HUES48 (cell line): Measurements from ENCODE around the gene FAM222A.

Source experiments
- H3K27ac ChIP-seq: one replicate; pipeline ENCODE4 v1.7.0; 2013; ENCODE audit warnings: low read depth, low read length, inconsistent platforms
- H3K27me3 ChIP-seq: 2 replicates; pipeline ENCODE4 v1.6.1; 2013; ENCODE audit warnings: mild to moderate bottlenecking, low read length; ENCODE audit not compliant: control insufficient read depth, insufficient read depth
- H3K36me3 ChIP-seq: 2 replicates; pipeline ENCODE4 v1.6.1; 2013; ENCODE audit warnings: low read length; ENCODE audit not compliant: control insufficient read depth, insufficient read depth
- H3K4me1 ChIP-seq: 2 replicates; pipeline ENCODE4 v1.6.1; 2013; ENCODE audit warnings: mild to moderate bottlenecking, low read length; ENCODE audit not compliant: control insufficient read depth, insufficient read depth
- H3K4me3 ChIP-seq: 2 replicates; pipeline ENCODE4 v1.5.1; 2013; ENCODE audit warnings: mild to moderate bottlenecking, low read depth, low read length
- H3K9ac ChIP-seq: 2 replicates; pipeline ENCODE4 v1.6.1; 2013; ENCODE audit warnings: mild to moderate bottlenecking, low read depth, low read length, moderate library complexity
- H3K9me3 ChIP-seq: 2 replicates; pipeline ENCODE4 v1.6.1; 2013; ENCODE audit warnings: low read length; ENCODE audit not compliant: control insufficient read depth, insufficient read depth

Gene FAM222A

DNA sequence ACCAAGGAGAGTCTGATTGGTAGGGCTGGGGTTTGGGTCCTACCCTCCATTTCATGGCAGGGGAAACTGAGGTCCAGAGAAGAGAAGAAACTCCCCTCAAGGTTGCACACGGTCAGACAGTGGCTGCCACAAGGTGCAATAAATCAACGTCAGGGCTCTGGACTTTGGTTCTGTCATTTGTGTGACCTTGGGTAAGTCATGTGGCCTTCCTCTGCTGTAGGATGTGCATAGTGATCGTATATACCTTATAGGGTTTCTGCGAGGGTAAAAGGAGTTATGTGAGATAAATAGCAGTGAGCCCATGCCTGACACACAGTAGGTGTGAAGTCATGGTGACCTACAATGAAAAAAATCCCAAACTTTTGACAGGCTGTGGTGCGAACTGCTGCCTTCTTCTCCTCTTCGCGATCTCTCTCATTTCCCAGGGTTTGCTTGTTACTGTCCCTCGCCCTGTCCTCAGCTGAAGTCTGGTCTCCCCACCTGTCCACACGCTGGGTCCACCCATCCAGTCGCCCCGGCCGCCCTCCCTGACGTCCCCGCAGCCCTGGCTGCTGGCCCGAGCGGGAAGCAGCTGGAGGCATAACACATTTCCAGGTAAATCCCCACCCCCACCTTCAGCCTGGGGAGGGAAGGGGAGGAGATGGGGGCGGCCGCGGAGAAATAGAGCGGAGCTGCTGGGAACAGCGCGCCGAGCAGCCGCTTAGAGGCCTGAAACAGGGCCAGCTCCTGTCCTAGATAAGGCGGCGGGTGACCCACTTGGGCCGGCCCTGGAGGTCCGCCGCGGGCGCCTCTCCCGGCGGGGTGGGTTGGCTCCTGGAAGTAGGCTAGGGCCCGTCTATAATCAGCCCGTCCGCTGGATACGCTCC is 1.8 kb upstream of the FAM222A start:
- Histone ChIP-seq H3K36me3 (no peaks in the 10 kb centered on the region), H3K9ac (no peak overlapping the region), H3K27ac (no peak overlapping the region), H3K4me1 (peaks cover 15% of the 10 kb centered on the region), H3K9me3 (no peaks in the 10 kb centered on the region), H3K27me3 (peaks cover 49% of the 10 kb centered on the region), H3K4me3 (peak overlapping the region; percentile 43)

DNA sequence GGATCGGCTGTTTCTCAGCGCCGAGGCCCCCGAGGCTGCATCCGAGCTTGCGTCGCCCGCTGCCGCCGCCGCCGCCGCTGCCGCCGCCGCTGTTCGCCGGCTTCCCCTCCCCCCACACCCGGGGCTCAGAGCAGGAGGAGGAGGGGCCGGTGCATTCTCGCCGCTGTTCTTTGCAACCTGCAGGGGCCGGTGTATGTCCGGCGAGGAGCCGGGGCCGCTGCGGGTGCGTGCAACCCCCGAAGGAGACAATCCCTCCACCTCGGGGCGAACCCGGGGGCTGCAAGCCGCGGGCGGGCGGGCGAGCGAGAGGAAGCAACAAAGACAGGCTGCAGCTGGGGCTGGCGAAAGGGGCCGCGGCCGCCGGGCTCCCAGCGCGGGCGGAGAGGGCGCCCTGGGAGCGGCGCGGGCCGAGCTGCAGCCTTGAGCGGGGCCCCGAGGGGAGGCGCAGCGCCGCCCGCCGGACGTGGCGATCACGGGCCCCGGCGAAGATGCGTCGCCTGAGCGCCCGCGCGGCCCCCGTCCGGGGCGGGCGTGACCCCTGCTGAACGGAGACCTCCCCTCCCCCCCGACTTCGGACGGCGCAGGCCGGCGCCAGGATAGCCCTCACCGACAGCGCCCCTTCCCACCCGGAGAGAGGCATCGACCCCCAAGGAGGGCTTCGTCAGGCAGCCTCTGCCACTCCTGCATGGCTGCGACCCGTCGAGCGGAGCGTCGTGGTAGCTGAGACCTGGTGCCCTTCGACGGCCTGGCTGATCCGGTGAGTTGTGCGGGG is 702 bp downstream of the FAM222A start:
- peaks cover 70% of the 10 kb centered on the region for H3K27me3 ChIP-seq
- no peaks in the 10 kb centered on the region for H3K9me3 ChIP-seq
- H3K27ac ChIP-seq, result peak overlapping the region; percentile 64
- H3K4me3 ChIP-seq, result peak overlapping the region; percentile 62
- peaks cover 27% of the 10 kb centered on the region for H3K4me1 ChIP-seq
- H3K9ac ChIP-seq, result no peak overlapping the region; the same call in 1 of the 2 replicates
- no peaks in the 10 kb centered on the region for H3K36me3 ChIP-seq

DNA sequence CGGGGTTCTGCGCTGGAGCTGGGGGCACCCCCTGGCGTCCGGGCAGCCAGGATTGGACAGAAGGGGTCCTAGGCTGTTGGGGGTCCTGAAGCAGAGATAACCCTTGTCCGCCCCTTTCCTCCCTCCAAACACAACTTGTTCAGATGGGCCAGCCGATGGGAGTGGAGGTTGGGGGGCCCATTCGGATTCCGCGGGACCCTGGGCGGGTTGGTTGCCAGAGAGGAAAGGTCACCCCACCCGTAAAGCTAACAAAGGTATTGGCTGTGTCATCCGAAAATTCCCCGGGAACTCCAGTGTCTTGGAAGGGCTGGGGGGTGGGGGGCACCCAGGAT is 1.3 kb downstream of the FAM222A start:
- H3K36me3 ChIP-seq, result no peaks in the 10 kb centered on the region
- H3K27ac ChIP-seq, result no peak overlapping the region
- no peaks in the 10 kb centered on the region for H3K9me3 ChIP-seq
- peaks cover 70% of the 10 kb centered on the region for H3K27me3 ChIP-seq
- no peak overlapping the region for H3K9ac ChIP-seq
- peak overlapping the region; percentile 62 for H3K4me3 ChIP-seq
- peaks cover 32% of the 10 kb centered on the region for H3K4me1 ChIP-seq

DNA sequence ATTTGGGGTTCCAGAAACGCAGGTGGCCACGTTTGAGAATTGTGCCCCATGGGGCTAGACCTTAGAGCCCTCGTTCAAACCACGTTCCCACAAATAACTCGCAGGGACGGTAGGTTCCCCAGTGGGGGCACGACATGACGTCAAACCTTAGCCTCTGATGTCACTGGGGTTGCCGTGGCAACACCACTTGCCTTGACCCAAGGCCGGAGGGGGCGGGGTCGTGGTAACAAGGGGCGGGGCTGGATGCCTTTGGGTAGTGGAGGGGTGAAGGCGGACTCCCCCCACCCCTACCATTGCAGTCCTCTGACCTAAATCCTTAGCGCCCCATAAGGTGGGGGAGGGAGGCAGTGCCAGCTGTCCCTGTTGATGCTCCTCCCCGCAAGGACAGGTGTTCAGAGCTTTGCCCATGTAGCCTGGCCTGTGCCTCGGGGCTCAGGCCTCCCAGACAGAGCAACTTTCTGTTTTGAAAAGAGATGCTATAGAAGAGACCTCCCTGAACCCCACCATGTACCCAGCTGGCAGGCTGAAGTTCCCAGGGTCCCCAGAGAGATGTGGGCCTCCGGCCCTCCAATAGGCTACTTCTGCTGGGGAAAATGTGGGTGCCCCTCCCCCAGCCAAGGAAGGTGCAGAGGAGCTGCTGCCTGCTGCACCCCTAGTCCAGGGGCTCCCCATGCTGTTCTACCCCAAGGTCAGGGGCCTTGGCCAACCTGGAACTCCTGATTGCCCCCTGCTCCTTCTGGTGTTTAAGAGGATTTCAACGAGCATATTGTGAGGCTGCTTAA is 1.9 kb downstream of the FAM222A start:
- Histone ChIP-seq H3K9ac (no peak overlapping the region), H3K36me3 (no peaks in the 10 kb centered on the region), H3K27me3 (peaks cover 70% of the 10 kb centered on the region), H3K9me3 (no peaks in the 10 kb centered on the region), H3K27ac (no peak overlapping the region), H3K4me3 (no peak overlapping the region), H3K4me1 (peaks cover 32% of the 10 kb centered on the region)

DNA sequence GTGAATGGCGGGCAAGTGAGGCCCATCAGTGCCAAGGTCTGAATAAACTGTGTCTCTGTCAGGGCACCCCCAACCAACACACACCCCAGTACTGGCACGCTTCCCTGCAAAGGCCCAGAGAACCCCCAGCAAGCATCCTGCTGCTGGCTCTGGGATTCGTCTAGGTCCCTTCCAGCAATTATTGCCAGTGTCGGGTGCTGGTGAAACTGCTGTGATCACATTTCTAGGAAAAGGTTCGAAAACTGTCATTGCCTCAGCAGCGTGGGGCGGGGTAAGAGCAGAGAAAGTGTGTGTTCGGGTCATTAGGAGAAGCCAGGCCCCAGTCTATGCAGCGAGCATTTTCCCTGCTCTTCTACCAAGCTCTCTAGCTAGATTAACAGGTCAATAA is 2.5 kb downstream of the FAM222A start:
- Histone ChIP-seq H3K27me3 (peaks cover 65% of the 10 kb centered on the region), H3K4me1 (peaks cover 32% of the 10 kb centered on the region), H3K9me3 (no peaks in the 10 kb centered on the region), H3K9ac (no peak overlapping the region), H3K27ac (no peak overlapping the region), H3K36me3 (no peaks in the 10 kb centered on the region), H3K4me3 (no peak overlapping the region)

DNA sequence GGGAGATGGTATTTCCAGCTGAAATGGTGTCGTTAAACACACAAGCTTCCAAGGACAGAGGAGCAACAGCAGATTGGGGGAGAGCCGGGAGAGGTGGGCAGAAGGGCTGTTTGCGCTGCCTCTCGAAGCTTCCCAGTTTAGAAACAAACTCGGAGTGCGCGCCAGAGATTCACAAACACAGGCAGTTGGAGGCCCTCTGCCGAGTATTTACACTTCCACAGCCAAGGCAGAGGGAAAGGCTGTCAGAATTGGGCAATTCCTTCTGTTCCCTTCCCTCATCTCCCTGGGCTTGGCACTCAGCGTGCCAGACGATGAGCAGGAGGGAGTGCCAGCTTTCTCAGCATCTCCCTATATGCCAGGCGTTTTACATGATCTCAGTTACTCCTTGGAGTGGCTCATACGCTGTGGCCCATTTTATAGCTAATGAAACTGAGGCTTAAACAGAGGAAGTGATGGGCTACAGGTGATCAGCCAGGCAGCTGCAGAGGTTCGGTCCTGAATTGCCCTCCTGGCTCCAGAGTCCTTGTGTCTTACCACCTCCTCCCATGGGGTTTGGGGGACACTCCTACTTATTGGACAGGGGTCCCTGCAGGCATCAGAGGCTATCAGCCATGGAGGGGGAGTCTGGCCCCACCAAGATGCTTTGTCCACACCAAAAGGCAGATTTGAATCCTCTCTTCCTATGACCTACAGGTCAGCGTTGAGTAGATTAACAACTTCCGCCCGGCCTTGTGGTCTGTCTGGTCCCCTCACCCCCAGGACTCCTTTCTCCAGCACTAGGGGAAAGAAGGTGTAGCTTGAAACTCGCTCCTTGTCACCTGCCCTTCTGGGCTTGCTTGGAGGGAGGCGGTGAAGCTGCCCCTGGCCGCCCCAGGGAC is 3.1 kb downstream of the FAM222A start:
- no peak overlapping the region for H3K9ac ChIP-seq
- H3K27me3 ChIP-seq, result peaks cover 58% of the 10 kb centered on the region
- H3K4me3 ChIP-seq, result no peak overlapping the region
- H3K9me3 ChIP-seq, result no peaks in the 10 kb centered on the region
- no peak overlapping the region for H3K27ac ChIP-seq
- peaks cover 32% of the 10 kb centered on the region for H3K4me1 ChIP-seq
- H3K36me3 ChIP-seq, result no peaks in the 10 kb centered on the region

DNA sequence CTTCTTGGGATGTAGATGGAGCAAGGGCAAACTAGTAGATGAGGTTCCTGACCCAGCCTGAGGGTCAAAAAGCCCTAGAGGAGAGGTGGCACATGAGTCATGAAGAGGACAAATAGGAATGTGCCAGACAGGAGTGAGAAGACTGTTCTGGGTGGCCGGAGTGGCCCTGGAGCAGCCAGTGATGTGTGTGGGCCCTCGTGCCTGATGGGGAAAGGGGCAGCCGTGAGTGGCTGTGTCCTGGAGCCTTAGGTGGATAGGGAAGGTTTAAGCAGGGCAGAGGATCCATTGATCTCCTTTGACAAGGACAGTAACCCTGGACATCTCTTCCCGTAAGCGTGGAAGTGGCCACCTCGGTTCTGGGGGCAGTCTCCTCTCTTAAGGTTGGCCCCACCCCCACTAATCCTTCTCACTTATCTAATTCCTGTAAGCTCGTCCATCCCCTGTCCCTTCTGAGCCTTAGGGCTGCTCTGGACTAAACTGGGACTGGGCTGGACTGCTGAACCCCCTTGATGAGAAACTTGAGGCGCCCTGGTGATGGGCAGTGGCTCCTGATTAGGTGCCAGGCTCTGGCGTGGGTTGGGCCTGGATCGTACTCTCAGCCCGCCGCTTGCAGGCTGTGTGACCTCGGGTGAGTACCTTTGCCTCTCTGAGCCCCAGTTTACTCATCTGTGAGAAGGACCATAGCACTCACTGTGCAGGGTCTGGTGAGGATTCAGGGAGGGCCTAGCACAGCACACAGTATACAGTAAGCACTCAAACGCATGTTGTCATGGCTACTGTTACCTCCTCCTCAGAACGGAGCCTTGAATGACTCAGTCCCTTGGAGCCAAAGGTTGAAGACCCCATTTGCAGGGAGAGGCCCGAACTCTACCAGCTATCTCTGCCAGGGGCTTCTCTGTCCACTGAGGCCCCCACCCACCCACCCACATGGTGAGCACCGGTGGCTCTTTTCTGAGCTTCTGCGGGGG is 4.0 kb downstream of the FAM222A start:
- no peak overlapping the region for H3K27ac ChIP-seq
- no peak overlapping the region for H3K4me3 ChIP-seq

DNA sequence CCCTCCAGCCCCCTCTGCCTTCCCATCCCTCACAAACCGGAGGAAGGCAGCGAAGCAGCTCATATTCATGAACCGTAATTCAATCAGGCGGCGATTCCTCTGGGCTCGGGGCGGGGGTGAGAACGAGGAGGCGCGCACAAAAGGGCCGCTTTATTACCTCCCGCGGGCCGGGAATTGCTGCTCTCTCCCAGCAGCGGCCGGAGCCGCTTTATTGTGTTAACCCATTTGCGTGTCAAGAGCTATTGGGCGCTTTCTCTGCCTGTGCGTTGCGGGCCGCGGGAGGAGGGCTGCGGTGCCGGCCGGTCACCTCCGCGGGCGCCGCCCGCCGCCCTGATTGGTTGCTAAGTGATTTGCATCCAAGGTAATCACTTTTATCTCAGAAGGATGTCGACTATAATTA is 4.8 kb downstream of the FAM222A start:
- no peaks in the 10 kb centered on the region for H3K9me3 ChIP-seq
- peak overlapping the region; percentile 30; the same call in 1 of the 2 replicates for H3K4me3 ChIP-seq

More for the DNA sequence above, 4.0 kb downstream of the FAM222A start:
- Histone ChIP-seq H3K4me1 (peaks cover 23% of the 10 kb centered on the region), H3K9me3 (no peaks in the 10 kb centered on the region), H3K27me3 (peaks cover 49% of the 10 kb centered on the region), H3K9ac (no peak overlapping the region), H3K36me3 (no peaks in the 10 kb centered on the region)

DNA sequence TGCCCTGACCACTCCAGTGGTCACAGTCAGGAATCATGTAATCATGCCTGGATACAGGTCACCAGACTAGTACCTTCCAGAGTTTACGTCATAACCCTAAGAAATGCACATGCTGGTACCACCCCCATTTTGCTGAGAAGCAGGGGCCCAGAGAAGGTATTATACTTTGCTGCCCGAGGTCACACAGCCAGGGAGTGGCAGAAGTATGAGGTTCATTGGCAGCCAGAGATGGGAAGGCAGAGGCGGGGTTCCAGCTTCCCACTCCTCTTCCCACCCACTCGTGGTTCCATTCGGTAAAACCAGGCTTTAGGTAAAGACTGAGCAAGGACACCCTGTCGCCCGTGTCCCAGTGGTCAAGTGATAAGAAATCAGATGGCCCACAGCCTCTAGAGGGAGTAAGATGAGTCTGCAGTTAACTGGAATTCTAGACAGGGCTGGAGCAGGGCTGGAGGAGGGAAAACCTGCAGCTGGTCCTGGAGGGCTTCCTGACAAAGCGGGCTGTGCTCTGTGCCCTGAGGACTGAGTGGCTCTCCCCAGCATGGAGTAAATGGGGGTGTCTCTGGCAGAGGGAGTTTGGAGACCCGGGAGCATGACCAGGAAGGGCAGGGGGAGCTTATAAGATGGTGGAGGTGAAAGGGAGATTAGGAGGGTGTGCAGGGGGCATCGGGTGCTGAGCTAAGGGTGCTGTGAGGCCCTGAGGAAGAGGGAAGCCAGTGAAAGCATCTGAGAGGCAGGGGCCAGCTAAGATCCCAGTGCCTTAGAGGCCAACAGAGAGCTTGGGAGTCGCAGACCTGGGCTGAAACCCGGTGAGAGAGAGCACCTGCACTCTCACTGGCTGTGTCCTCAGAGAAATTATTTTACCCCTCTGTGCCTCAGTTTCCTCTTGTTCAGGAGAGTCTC is 5.7 kb downstream of the FAM222A start:
- H3K9me3 ChIP-seq, result no peaks in the 10 kb centered on the region
- H3K9ac ChIP-seq, result no peak overlapping the region
- no peak overlapping the region for H3K27ac ChIP-seq
- H3K27me3 ChIP-seq, result peaks cover 43% of the 10 kb centered on the region
- no peak overlapping the region; the same call in 1 of the 2 replicates for H3K4me3 ChIP-seq
- peaks cover 21% of the 10 kb centered on the region; the same call in 1 of the 2 replicates for H3K4me1 ChIP-seq
- H3K36me3 ChIP-seq, result no peaks in the 10 kb centered on the region

More for the DNA sequence above, 4.8 kb downstream of the FAM222A start:
- Histone ChIP-seq H3K36me3 (no peaks in the 10 kb centered on the region), H3K27ac (no peak overlapping the region), H3K4me1 (peaks cover 21% of the 10 kb centered on the region; the same call in 1 of the 2 replicates), H3K27me3 (peaks cover 43% of the 10 kb centered on the region), H3K9ac (no peak overlapping the region)
